HG03469 (cell line): Measurements from ENCODE around the gene C1QTNF3.
"Not testable (repeated sequence)": the region's sequence is repeated elsewhere in the genome, so short reads cannot be mapped to it uniquely, and the experiment has no call there.

Experiments used
- ATAC-seq: cut with Tn5 transposase; IDR thresholded peaks from one replicate; pipeline ENCODE4 v1.9.1; 2021; ENCODE audit warnings: mild to moderate bottlenecking, moderate library complexity, moderate number of reproducible peaks; ENCODE audit not compliant: unreplicated experiment

Gene C1QTNF3

GRCh38 chr5:34053133-34053532, 10.1 kb upstream of the C1QTNF3 start:
- no peak for ATAC-seq

- no peak for ATAC-seq
Measured at GRCh38 chr5:34051374-34051980, 8.5 kb upstream of the C1QTNF3 start.

- ATAC-seq: no peak
Measured at GRCh38 chr5:34047774-34048572, 5.0 kb upstream of the C1QTNF3 start.

GRCh38 chr5:34047143-34047542, 4.1 kb upstream of the C1QTNF3 start:
- ATAC-seq: no peak

- ATAC-seq: no peak
Measured at GRCh38 chr5:34045996-34046395, 3.0 kb upstream of the C1QTNF3 start.

GRCh38 chr5:34045023-34045422, 2.0 kb upstream of the C1QTNF3 start:
- ATAC-seq: no peak

GRCh38 chr5:34042321-34042720, 692 bp downstream of the C1QTNF3 start:
- no peak for ATAC-seq

GRCh38 chr5:34041247-34041972, 1.6 kb downstream of the C1QTNF3 start:
- no peak for ATAC-seq

- ATAC-seq: no peak
Measured at GRCh38 chr5:34040472-34040871, 2.5 kb downstream of the C1QTNF3 start.

GRCh38 chr5:34039398-34040157, 3.4 kb downstream of the C1QTNF3 start:
- no peak for ATAC-seq

GRCh38 chr5:34038838-34039237, 4.2 kb downstream of the C1QTNF3 start:
- no peak for ATAC-seq

GRCh38 chr5:34038390-34038789, 4.6 kb downstream of the C1QTNF3 start:
- ATAC-seq: no peak

- no peak for ATAC-seq
Measured at GRCh38 chr5:34037726-34038125, 5.3 kb downstream of the C1QTNF3 start.

GRCh38 chr5:34035756-34036155, 7.3 kb downstream of the C1QTNF3 start:
- ATAC-seq: no peak

GRCh38 chr5:34034534-34035327, 8.3 kb downstream of the C1QTNF3 start:
- no peak for ATAC-seq

- ATAC-seq: no peak
Measured at GRCh38 chr5:34031966-34032365, 11.0 kb downstream of the C1QTNF3 start.

- ATAC-seq: no peak
Measured at GRCh38 chr5:34031117-34031516, 11.9 kb downstream of the C1QTNF3 start.

- ATAC-seq: not testable (repeated sequence)
Measured at GRCh38 chr5:34030585-34030984, 12.4 kb downstream of the C1QTNF3 start.

GRCh38 chr5:34030048-34030447, 13.0 kb downstream of the C1QTNF3 start:
- ATAC-seq: no peak

GRCh38 chr5:34028349-34028748, 14.7 kb downstream of the C1QTNF3 start:
- ATAC-seq: no peak
